Progenitor cell of endocrine pancreas (in vitro differentiated cells): ENCODE data around the gene BTNL3. TPM values are rescaled to one million over a fixed set of nuclear protein-coding genes. Genes with fewer than 3 reads are reported as not detected.

Source experiments
- DNase-seq: peaks from one replicate; pipeline ENCODE4 v3.0.0; 2021; ENCODE audit warnings: low spot score; ENCODE audit not compliant: unreplicated experiment
- H3K27ac Mint-ChIP-seq: 2 replicates; pipeline ENCODE4 v1.8.0; 2021; ENCODE audit warnings: mild to moderate bottlenecking, moderate library complexity, mixed read lengths
- H3K27me3 Mint-ChIP-seq: 2 replicates; pipeline ENCODE4 v1.8.0; 2021; ENCODE audit warnings: mixed read lengths
- H3K36me3 Mint-ChIP-seq: 2 replicates; pipeline ENCODE4 v1.8.0; 2022; ENCODE audit warnings: mixed read lengths; ENCODE audit not compliant: insufficient read depth
- H3K4me1 Mint-ChIP-seq: 2 replicates; pipeline ENCODE4 v1.8.0; 2021; ENCODE audit warnings: low read depth, mixed read lengths
- H3K4me3 Mint-ChIP-seq: 2 replicates; pipeline ENCODE4 v1.8.0; 2021; ENCODE audit warnings: low read depth, mild to moderate bottlenecking, moderate library complexity, mixed read lengths
- H3K9me3 Mint-ChIP-seq: 2 replicates; pipeline ENCODE4 v1.8.0; 2021; ENCODE audit warnings: low read depth, mixed read lengths
- CTCF ChIP-seq: fragments of 200-600 bp; sonication (generic); IDR thresholded peaks from one replicate; pipeline ENCODE4 v1.5.0; 2021; ENCODE audit warnings: antibody characterized with exemption, mild to moderate bottlenecking; ENCODE audit not compliant: unreplicated experiment
- long read RNA-seq: library from polyadenylated mRNA; unstranded; transcript quantifications from one replicate; pipeline ENCODE4 v2.0.0, GENCODE V29; 2020
- total RNA-seq: library from RNA; stranded (reverse); gene quantifications from 2 replicates; pipeline ENCODE4 v1.2.1, GENCODE V29; 2021

BTNL3 gene, protein sequence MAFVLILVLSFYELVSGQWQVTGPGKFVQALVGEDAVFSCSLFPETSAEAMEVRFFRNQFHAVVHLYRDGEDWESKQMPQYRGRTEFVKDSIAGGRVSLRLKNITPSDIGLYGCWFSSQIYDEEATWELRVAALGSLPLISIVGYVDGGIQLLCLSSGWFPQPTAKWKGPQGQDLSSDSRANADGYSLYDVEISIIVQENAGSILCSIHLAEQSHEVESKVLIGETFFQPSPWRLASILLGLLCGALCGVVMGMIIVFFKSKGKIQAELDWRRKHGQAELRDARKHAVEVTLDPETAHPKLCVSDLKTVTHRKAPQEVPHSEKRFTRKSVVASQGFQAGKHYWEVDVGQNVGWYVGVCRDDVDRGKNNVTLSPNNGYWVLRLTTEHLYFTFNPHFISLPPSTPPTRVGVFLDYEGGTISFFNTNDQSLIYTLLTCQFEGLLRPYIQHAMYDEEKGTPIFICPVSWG
- not detected in 2 replicates for total RNA-seq
- long read RNA-seq, result 0 reads

DNA sequence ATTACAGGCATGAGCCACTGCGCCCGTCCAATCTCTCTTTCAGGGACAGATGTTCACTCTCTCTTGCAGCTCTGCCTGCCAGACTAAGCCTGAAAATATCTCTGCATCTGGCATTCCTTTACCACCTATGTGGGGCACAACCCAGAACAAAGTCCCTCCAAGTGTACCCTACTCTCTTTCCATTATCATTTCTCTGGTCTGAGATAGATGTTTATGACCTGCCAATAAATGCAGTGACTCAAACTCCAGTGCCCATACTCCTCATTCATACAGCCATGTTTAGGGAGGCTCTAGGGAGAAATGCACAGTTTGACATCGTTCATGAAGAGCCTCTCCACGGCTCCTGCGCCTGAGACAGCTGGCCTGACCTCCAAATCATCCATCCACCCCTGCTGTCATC lies at the start of gene BTNL3:
BTNL3 (plus strand) TSS at position 255 of the 400 bp plus-strand sequence. CDS start 183 bp downstream, outside the sequence.
- H3K27me3 Mint-ChIP-seq, result peaks cover 15% of the 10 kb centered on the region
- H3K36me3 Mint-ChIP-seq, result no peaks in the 10 kb centered on the region
- no peak for TF ChIP-seq CTCF
- H3K9me3 Mint-ChIP-seq, result no peaks in the 10 kb centered on the region
- H3K4me3 Mint-ChIP-seq, result no peak within 1 kb of the TSS
- DNase-seq, result no peak
- no peak within 1 kb of the TSS for H3K27ac Mint-ChIP-seq
- no peaks in the 10 kb centered on the region for H3K4me1 Mint-ChIP-seq

GRCh38 chr5:180950291-180950949 lies 38.2 kb upstream of the BTNL3 start:
- Mint-ChIP-seq H3K27me3 (peaks cover 30% of the 10 kb centered on the region), H3K9me3 (no peaks in the 10 kb centered on the region), H3K36me3 (no peaks in the 10 kb centered on the region), H3K4me3 (no peak overlapping the region), H3K4me1 (no peaks in the 10 kb centered on the region), H3K27ac (no peak overlapping the region)
- DNase-seq, result no peak
- no peak for TF ChIP-seq CTCF

DNA sequence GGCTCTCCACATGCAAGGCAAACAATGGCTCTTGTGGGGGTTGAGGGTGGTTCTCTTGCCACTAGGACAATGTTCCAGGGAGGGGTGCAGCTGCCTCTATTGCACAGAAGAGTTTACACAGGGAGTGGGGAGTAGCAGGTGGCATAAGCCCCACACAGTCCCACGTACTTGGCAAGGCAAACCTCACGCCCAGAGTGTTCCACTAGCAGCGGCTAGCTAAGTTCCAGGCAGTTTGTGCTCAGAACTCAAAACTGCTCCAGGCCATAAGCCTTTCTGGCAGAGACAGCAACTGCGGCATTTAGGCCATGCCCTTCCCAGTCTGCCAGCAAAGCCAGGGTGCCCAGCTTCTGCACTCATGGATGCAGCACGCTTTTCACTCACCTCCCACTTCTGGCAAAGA lies 29.0 kb upstream of the BTNL3 start:
- Mint-ChIP-seq H3K27me3 (peaks cover 12% of the 10 kb centered on the region), H3K4me1 (peaks cover 1% of the 10 kb centered on the region), H3K4me3 (no peak overlapping the region), H3K9me3 (no peaks in the 10 kb centered on the region), H3K27ac (no peak overlapping the region), H3K36me3 (no peaks in the 10 kb centered on the region)
- DNase-seq, result no peak
- TF ChIP-seq CTCF, result no peak

DNA sequence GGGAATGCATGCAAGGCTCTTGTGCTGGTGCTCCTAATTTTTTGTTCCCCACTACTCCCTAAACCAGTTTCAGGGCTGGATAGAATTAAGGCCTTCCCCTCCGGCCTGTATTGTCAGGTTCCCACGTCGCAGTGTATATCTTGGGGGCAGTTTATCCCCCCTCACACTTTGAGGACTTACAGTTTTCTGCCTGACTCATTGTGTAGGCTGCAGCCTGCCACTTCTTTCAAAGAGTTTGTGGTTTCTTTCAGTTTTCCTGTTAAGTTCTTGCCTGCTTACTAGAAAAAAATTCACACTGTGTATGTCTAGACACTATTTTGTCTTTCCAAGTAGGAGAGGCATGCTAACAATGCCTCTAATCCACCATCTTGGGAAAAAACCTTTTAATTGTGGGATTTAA lies 28.4 kb upstream of the BTNL3 start:
- DNase-seq, result no peak
- Mint-ChIP-seq H3K36me3 (no peaks in the 10 kb centered on the region), H3K4me1 (peaks cover 1% of the 10 kb centered on the region), H3K27ac (no peak overlapping the region), H3K4me3 (no peak overlapping the region), H3K9me3 (no peaks in the 10 kb centered on the region), H3K27me3 (peaks cover 10% of the 10 kb centered on the region)
- no peak for TF ChIP-seq CTCF

DNA sequence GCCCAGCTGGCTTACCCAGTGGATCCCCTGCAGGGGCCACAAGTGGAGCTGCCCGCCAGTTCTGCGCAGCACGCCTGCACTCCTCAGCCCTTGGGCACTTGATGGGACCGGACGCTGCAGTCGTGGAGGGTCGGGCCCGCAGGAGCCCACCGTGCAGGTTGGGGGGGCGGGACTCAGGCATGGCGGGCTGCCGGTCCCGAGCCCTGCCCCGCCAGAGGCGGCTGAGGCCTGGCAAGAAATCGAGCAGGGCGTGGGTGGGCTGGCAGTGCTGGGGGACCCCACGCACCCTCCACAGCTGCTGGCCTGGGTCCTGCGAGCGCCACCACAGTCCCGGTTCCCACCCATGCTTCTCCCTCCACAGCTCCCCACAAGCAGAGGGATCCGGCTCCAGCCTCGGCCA lies 19.2 kb upstream of the BTNL3 start:
- no peaks in the 10 kb centered on the region for H3K36me3 Mint-ChIP-seq
- H3K4me3 Mint-ChIP-seq, result no peak overlapping the region
- H3K27me3 Mint-ChIP-seq, result peaks cover 3% of the 10 kb centered on the region
- H3K9me3 Mint-ChIP-seq, result peaks cover 7% of the 10 kb centered on the region
- peaks cover 2% of the 10 kb centered on the region for H3K4me1 Mint-ChIP-seq
- no peak for TF ChIP-seq CTCF
- no peak for DNase-seq
- no peak overlapping the region for H3K27ac Mint-ChIP-seq
